ENCODE measurements around the gene COQ8A. TPM values are rescaled to one million over a fixed set of nuclear protein-coding genes. Genes with fewer than 3 reads are reported as not detected.

The COQ8A gene
- total RNA-seq, 1 donor from 2014 or later: 41.9 TPM

- Mint-ChIP-seq H3K4me3 (ENCODE audit: unreplicated experiment) (peak overlapping the region; percentile 90), H3K27ac (ENCODE audit: unreplicated experiment) (peak overlapping the region; percentile 13), H3K9me3 (ENCODE audit: unreplicated experiment) (peaks cover 19% of the 10 kb centered on the region), H3K27me3 (ENCODE audit: unreplicated experiment) (peaks cover 6% of the 10 kb centered on the region), H3K36me3 (ENCODE audit: unreplicated experiment) (peaks cover 18% of the 10 kb centered on the region), H3K4me1 (ENCODE audit: low read depth, unreplicated experiment) (peaks cover 26% of the 10 kb centered on the region)
- TF ChIP-seq CTCF (IDR thresholded peaks at IDR 0.05; ENCODE audit: partially characterized antibody, unreplicated experiment): no peak
- no peak for DNase-seq
These were observed 2.0 kb upstream of the COQ8A start for GRCh38 chr1:226937940-226938725.

GRCh38 chr1:226938903-226939437 lies 1.1 kb upstream of the COQ8A start:
- TF ChIP-seq CTCF (IDR thresholded peaks at IDR 0.05; ENCODE audit: partially characterized antibody, unreplicated experiment): no peak
- peaks cover 32% of the 10 kb centered on the region for H3K4me1 Mint-ChIP-seq (ENCODE audit: low read depth, unreplicated experiment)
- peaks cover 22% of the 10 kb centered on the region for H3K9me3 Mint-ChIP-seq (ENCODE audit: unreplicated experiment)
- peak overlapping the region; percentile 91 for H3K27ac Mint-ChIP-seq (ENCODE audit: unreplicated experiment)
- no peak for DNase-seq
- peaks cover 6% of the 10 kb centered on the region for H3K27me3 Mint-ChIP-seq (ENCODE audit: unreplicated experiment)
- peaks cover 17% of the 10 kb centered on the region for H3K36me3 Mint-ChIP-seq (ENCODE audit: unreplicated experiment)
- peak overlapping the region; percentile 90 for H3K4me3 Mint-ChIP-seq (ENCODE audit: unreplicated experiment)

GRCh38 chr1:226939438-226940028 lies 561 bp upstream of the COQ8A start:
- H3K4me1 Mint-ChIP-seq (ENCODE audit: low read depth, unreplicated experiment): peaks cover 35% of the 10 kb centered on the region
- H3K27me3 Mint-ChIP-seq (ENCODE audit: unreplicated experiment): peaks cover 9% of the 10 kb centered on the region
- peak overlapping the region; percentile 91 for H3K27ac Mint-ChIP-seq (ENCODE audit: unreplicated experiment)
- peaks cover 25% of the 10 kb centered on the region for H3K9me3 Mint-ChIP-seq (ENCODE audit: unreplicated experiment)
- peak; percentile 69 for DNase-seq
- peaks cover 11% of the 10 kb centered on the region for H3K36me3 Mint-ChIP-seq (ENCODE audit: unreplicated experiment)
- peak overlapping the region; percentile 90 for H3K4me3 Mint-ChIP-seq (ENCODE audit: unreplicated experiment)
- no peak for TF ChIP-seq CTCF (IDR thresholded peaks at IDR 0.05; ENCODE audit: partially characterized antibody, unreplicated experiment)

GRCh38 chr1:226940806-226941067 lies 643 bp downstream of the COQ8A start:
- Mint-ChIP-seq H3K4me3 (ENCODE audit: unreplicated experiment) (peak overlapping the region; percentile 88), H3K36me3 (ENCODE audit: unreplicated experiment) (no peaks in the 10 kb centered on the region), H3K27ac (ENCODE audit: unreplicated experiment) (peak overlapping the region; percentile 24), H3K27me3 (ENCODE audit: unreplicated experiment) (peaks cover 9% of the 10 kb centered on the region), H3K9me3 (ENCODE audit: unreplicated experiment) (peaks cover 22% of the 10 kb centered on the region), H3K4me1 (ENCODE audit: low read depth, unreplicated experiment) (peaks cover 45% of the 10 kb centered on the region)
- TF ChIP-seq CTCF (IDR thresholded peaks at IDR 0.05; ENCODE audit: partially characterized antibody, unreplicated experiment): no peak
- no peak for DNase-seq

- no peak for DNase-seq
- Mint-ChIP-seq H3K9me3 (ENCODE audit: unreplicated experiment) (peaks cover 24% of the 10 kb centered on the region), H3K27ac (ENCODE audit: unreplicated experiment) (peak overlapping the region; percentile 26), H3K36me3 (ENCODE audit: unreplicated experiment) (no peaks in the 10 kb centered on the region), H3K27me3 (ENCODE audit: unreplicated experiment) (peaks cover 9% of the 10 kb centered on the region), H3K4me1 (ENCODE audit: low read depth, unreplicated experiment) (peaks cover 60% of the 10 kb centered on the region), H3K4me3 (ENCODE audit: unreplicated experiment) (peak overlapping the region; percentile 71)
- TF ChIP-seq CTCF (IDR thresholded peaks at IDR 0.05; ENCODE audit: partially characterized antibody, unreplicated experiment): no peak
These were observed 2.3 kb downstream of the COQ8A start for GRCh38 chr1:226942392-226942791.

Data from glutamatergic neuron (in vitro differentiated cells).